CD4-positive, alpha-beta T cell treated with Interleukin-15 for 1 hour (primary cell): Measurements from ENCODE around the gene TATDN2.

Experiments used
- DNase-seq: peaks from one replicate; pipeline ENCODE4 v3.0.0-alpha.2; 2020

TATDN2 gene

DNA sequence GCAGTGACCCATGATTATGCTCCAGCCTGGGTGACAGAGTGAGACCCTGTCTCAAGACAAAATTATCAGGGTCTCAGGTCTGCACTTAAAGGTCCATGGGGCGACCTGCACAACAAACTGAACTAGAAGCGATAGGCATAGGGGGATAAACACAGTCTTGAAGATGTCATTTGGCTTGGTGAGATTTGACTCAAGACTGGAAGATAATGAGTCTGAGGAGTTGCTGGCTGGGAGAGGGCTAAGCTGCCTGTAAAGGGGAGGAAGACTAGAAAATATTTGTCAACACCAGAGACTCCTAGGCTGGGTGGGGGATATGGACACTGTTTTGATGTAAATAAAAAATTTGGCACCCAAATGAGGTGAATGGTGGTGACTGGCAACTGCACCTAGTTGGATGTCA is 24.7 kb downstream of the TATDN2 start:
- DNase-seq, result no peak

DNA sequence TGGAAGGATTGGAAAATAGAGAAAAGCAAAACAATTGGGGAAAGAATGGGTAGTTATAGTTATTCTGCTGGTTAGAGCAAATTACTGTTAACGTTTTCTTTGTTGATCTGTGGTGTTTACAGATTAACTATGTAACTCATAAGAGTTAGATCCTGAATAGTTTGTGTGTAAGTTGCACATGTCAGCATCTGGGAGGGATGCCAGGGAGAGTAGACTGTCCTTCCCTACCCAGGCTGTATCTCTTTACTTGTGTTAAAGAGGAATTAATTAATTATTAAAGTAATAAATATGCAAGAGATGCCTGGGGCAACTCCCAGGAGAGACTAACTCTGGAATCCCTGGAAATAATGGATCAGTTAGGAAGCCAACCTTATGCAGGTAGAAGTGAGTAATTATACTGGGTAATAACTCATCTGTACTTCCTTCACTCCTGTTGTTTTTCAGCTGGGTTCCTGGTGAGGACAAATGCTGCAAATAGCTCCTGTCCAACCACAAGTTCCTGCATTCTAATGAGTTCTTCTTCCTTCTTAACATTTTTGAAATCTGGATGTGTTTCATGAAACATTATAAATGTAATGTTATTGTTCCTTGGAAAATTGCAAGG is 25.5 kb downstream of the TATDN2 start:
- DNase-seq, result no peak

DNA sequence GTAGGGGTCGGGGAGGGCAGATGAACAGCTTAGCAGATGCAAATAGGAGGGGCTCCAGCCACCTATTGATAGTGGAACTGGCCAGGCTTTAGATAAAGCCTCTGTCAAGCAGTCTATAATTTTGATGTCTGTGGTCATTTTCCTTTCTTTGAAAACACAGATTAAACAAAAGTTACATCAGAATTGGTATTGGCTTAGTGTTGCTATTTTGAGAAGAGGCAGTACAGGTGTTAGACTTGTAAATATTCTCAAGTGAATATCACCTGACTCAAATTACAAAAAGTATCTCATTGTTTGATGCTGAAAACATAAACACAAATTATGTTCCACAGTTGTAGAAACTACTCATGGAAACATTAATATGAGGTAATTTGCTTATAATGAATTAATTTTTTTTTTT is 26.3 kb downstream of the TATDN2 start:
- DNase-seq, result no peak

DNA sequence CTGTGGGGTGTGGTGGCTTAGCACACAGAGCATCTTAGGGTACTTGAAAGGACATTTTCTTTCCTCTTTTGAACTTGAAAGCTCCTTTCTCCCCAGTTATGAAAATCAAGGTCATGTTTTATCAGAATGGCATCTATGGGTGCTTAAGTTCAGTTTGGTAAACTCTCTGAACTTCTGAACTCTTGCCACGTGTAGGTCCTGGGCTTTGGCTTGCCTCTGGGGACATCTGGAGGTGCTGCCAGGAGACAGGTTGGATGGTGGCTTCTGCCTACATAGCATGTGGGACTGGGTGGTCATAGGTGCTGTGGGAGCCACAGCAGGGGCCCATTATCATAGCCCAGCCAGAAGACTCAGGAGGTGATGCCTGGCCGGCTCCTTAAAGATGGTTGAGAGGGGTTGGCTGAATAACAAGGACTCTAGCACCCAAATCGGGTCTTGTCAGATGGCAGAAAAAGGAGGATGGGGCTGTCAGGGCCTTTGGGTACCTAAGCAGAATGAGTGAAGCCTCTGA is 28.9 kb downstream of the TATDN2 start:
- DNase-seq, result no peak

DNA sequence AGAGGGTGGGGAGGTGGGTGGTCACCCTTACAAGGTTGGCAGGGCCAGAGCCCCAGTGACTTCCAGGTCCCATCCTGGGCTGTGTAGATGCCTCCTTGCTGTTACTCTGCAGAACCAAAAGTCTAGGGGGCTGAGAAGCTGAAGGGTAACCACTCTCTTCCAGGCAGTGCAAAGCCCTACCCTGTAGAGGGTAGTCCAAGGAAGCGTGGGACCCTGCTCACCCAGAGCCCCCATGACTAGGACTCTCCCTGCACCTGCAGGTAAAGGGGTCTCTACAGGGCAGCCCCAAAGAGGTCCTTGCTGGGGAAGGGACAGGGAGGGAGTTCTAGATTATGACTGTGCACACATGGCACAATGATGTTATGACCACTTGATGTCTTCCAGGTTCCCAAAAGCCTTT is 30.2 kb downstream of the TATDN2 start:
- no peak for DNase-seq

DNA sequence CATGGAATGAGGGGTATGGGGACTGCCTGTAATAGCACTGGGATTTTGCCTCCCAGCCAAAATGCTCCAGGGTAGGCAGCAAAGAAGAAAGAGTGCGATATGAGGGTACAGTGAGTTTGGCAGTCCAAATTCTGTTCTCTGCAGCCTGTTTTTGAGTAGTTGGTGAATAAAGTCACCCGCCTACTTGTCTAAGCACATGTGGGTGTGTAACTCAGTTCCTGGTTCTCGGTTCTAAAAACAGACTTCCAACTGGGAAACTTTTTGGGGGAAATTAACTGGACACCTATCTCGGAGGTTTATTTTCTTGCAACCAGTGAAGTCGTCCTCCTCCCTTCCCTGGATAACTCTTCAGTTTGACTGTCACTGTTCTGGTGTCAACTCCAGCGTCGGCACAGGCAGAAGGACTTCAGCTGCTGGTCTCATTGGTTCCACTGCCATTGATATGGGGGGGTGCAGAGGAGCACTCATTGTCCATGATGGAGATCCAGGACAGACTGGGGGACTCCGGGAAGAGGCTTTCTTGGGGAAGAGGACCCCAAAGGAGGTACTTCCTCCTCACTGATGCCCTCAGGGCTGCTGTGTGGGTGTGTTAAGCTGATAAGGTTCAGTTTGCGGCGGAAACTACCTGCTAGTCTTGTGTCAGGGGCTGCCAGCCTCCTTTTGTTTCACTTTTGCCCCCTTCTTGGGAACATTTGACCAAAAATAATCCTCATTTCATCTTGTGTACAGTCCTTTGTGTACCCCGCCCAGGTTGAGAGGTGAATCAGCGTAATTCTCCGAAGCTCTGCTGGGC is 31.3 kb downstream of the TATDN2 start:
- DNase-seq, result no peak

DNA sequence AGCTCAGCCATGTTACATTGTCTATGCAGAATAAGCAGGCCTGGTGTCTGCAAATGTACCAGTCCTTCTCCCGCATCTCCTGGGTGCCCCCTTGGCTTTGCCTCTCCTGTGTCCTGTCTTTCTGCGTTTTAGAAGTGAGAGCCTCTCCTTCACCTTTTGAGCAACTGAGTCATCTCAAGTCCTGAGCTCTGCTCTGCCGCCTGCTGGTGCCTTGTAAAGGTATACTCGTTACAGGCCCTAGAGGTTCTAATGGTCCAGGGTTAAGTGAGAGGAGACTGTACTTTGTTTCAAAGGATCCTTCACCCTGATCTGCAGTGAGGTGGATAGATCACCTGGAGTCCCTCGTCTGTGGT is 31.9 kb downstream of the TATDN2 start:
- DNase-seq, result no peak

DNA sequence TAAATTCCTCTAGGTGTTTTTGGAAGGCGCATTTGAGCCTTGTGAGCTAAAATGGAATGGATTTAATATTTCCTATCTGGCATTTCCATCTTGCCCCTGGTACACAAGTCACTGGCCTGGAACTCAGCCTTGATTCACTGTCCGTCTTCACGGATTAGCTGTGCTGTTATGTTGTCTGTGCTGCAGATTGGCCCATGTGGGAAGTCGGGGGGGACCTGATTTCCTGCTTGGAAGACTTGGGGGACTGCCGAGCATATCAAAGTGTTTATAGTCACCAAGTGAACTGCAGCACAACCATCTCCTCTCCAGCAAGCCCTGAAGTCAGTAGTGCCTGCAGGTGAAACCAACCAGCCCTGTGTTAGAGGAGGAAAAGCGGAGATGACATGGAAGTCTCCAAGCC is 32.3 kb downstream of the TATDN2 start:
- no peak for DNase-seq

DNA sequence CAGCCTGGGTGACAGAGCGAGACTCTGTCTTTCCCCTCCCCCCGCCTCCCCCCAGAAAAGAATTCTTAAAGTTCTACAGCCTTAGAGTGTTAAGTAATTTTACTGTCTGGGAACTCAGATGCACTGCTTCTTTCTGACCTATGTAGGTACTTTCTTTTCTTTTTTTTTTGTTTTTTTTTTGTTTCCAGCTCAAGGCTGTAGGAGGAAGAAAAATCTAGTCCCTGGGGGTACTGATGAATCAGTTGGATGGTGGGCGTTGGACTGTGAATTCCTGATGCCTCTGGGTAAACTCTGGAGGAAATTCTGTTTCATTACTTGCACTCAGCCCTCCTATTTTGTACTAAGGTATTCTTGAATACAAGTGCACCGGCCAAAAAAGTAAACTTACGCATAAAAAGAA is 33.7 kb downstream of the TATDN2 start:
- DNase-seq, result no peak

DNA sequence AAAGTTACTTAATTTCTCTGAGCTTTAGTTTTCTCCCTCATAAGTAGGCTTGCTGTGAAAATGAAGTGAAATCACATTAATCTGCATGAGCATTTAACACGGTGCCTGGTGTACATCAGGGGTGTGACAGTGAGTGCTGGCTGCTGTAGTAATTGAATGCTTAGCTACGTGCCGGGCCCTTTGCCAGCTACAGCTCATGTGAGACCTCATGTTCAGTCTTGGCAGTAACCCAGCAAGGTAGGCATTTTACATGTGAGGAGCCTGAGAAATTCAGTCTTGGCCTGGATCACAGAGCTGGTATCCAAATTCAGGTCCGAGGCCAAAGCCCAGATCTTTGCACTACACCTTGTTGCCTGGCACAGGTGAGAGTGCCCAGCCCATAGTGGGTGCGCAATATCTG is 35.4 kb downstream of the TATDN2 start:
- DNase-seq, result no peak

DNA sequence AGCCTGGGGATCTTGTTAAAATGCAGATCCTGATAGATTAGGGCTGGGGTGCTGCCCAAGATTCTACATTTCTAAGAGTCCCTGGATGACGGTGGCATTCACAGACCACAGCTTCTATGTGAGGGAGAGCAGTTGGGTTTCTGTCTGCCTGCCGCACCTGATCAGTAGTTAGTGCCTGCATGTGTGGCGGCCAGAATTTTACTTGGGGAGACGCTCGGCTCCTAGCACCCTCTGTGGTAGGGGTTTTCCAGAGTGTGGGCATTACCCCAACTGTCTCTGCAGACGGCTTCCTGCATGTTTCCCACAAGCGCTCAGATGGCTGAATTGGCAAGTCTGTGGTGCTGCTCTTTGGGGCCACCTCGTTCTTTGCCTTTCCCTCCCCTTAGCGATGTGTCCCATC is 36.2 kb downstream of the TATDN2 start:
- peak; percentile 46 for DNase-seq

DNA sequence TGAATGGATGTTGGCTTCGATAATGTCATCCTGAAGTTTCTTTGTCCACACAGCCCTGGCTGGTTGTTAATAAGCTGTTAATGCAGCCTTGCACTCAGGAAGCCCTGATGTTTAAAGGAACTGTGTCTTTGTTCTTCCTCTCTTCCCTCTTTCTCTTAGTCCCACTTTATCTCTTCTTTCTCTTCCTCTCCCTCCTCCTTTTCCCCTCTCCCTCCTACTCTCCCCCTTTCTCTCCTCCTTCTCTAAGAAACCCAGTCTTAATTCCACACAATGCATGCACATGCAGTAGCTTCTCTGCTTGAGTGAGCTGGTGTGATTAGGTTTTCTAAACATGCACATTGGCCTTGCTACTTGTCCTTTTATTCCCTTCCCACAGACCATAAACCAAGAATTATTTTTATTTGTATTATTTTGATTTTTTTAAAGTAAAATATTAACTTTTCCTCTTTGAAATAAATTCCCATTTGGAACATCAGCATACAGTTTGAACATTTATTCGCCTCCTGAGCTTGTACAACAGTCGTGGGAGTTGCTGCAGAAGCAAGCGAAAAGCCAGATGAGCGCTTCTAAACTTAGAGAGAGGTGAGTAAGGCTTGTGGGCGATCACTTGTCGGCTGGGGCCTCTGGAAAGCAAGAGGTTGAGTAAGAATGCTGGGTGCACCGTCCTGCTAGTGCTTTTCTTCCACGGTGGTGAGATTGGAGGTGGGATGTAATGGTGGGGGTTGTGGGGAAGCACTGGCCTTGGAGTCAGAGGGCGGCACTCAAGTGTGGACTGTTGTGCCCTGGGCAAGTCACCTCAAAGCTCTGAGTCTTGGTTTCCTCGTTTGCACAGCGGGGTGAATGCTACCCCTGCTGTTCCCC is 37.2 kb downstream of the TATDN2 start:
- no peak for DNase-seq

DNA sequence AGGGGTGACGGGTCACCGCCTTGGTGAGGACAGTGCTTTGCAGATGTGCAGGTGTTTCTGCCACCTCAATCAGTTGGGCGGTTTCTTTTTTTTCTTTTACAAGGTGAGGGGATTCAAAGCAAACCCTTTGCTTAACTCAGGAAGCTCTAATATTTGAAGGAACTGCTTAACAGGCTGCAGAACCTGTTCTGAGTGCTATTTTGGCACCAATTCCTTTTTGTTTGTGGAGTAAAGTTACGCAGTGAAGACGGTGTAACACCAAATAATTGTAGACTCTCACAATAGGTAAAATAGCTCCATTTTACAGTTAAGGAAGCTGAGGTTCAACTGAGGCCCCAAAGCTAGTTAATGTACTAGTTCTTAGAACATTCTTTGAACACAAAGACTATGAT is 37.9 kb downstream of the TATDN2 start:
- no peak for DNase-seq

DNA sequence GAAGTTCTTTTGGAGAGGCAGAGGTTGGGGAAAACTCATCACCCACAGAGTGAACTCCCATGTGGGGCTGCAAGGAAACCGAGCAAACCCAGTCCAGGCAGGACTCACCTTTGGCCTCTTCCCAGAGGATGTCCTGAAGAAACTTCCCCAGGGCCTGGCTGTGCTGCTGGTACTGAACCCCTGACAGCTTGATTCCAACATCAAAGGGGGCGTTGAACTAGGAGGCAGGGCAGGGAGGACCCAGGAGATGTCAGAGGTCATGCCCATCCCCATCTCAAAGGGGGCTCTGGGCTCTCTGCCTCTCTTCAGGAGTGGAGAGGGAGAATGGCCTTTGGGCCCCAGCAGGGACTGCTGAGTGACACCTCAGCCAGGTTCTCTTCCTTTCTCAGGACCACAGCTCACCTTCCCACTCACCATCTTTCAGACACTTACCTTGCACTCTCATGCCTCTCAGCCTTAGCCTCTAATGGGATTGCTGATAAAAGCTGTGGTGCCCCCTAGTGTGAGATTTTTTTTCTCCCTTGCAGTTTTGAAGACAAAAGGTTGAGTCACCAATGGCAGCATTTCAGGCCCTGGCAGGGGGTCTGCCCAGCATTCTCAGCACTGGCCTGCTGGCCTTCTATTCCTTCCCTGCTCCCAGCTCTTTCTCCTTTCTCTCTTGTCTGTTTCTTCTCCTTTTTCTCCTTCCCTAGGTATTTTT is 38.5 kb downstream of the TATDN2 start:
- DNase-seq, result no peak

DNA sequence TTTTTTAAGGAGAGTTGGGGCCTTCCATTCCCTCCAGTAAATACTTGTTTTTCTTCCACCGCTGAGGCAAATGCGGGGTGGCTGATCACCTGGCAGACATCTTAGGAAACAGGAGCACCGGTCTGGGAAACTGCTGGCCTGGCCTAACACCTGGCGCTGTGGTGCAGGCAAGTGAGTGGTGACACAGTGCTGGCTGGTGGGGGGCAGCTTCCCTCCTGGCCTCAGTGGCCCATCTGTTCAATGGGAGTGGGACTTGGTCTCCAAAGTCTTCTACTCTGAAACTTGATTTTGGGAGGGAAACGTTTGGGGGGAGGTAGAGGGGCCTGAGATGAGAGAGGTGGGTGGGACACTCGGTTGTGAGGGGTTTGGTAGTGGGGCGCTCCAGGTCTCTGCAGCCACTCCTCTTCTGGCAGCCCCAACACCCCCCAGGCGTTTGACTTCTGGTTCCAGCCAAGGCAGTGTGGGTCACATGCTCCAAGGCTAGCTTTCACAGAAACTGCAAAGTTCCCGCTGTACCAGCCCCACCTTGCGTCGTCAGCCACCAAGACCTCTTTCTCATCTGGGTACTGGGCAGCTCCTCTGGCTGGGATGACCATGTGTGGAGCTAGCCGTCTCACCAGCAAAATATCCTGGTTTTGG is 39.8 kb downstream of the TATDN2 start:
- no peak for DNase-seq

DNA sequence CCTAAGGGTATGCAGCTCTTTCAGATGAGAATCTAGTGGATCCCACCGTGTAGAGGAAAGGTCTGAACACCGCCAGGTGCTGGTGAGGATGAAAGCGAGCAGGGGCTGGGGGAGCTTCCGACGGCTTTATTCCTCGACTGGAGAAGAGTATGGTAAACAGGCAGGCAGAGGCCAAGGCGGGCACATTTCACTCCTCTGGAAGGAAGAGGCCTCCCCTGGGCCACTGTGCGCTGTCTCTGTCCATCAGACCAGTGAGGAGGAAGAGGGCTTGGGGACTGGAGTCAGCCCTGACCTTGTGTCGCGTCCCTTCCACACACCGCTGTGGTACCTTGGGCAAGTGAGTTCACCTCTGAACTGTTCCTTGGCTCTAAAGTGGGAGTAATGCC is 40.3 kb downstream of the TATDN2 start:
- DNase-seq, result no peak

DNA sequence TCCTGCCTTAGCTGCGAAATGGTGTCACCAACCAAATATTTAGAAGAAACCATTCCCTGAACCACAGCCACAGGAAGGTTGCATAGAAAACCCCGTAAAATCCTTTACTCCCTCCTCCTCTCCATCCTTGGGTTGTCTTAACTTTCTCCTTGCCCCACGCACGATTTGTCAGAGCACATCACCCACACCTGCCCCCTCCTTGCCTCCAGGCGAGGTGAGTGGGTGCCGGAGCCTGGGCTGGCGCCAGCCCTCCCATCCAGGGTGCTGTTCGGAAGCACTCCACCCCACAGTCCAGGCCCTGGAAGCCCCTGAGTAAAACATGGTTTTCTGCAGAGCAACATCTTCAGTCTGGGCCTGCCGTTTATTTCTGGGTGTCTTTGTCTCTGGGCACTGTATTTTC is 40.8 kb downstream of the TATDN2 start:
- no peak for DNase-seq

DNA sequence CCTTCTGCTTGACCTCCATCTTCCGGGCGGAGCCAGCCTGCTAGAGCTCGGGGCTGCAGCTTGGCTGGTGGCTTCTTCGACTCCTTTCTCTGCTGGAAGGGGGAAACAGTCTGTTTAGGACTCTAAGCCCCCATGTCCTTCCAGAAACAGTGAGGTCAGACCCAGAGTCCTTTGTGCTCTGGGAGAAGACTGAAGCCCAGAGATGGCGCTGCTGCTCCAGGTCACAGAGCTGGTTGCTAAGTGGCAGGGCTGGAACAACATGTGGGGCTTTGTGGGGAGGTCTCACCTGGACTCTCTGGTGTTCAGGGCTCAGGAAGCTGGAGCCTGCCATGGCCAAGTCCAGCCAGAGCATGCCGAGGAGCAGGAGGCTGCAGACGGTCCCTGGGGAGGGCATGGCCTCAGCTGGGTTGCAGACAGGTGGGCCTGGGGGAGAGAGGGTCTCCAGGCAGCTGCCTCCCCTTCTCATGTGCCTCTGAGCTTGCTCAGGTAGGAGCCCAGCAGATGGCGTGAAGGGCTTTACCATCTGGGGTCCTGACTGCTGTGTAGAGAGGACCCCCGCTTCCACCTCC is 41.6 kb downstream of the TATDN2 start:
- no peak for DNase-seq

DNA sequence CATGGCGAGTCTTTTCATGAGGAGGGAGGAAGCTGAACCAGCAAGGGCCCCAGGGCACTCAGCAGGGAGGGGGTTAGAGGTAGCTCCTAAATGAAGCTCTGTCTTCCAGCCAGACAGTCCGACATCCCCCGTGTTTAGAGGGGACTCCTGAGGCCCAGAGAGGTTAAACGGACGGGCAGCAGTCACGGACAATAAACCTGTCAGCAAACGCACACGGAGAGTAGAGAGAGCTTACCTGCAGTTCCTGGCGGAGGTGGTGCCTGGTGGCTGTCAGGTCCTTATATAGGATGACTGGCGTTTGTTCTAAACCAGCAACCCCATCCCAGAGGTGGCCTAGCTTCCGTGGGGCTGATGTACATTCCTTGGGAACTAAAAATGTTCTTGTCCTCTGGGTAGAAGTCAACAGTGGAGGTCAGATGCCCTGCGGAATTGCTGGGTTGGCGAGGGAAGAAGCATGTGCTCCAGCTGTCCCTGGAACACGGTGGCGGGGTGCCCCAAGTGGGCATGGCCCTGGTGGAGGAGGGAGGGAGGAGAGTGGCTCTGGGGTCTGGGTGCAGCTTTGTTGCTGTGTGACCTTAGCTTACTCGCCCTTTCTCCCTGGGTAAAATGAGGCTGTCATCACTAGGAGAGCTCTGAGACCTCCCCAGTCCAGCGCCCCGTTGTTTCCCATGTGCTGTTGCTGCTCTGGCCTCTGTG is 42.4 kb downstream of the TATDN2 start:
- no peak for DNase-seq

DNA sequence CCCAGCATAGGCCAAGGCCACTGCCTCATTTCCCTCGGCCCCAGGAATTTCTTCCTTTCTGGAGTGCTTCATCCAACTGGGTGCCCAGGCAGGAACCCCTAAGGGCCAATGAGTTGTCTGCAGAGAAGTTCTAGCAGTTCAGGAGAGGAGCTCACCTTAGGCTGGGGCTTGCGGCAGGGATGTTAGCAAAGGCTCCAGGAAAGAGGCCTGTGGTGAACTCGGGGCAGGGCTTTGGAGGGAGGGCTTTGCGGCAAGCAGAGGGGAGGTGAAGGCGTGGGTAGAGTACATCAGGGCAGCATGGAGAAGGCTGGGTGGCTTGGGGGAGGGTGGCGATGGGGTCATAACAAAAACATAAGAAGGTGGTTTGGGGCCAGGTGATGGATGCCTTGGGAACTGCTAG is 43.4 kb downstream of the TATDN2 start:
- no peak for DNase-seq

DNA sequence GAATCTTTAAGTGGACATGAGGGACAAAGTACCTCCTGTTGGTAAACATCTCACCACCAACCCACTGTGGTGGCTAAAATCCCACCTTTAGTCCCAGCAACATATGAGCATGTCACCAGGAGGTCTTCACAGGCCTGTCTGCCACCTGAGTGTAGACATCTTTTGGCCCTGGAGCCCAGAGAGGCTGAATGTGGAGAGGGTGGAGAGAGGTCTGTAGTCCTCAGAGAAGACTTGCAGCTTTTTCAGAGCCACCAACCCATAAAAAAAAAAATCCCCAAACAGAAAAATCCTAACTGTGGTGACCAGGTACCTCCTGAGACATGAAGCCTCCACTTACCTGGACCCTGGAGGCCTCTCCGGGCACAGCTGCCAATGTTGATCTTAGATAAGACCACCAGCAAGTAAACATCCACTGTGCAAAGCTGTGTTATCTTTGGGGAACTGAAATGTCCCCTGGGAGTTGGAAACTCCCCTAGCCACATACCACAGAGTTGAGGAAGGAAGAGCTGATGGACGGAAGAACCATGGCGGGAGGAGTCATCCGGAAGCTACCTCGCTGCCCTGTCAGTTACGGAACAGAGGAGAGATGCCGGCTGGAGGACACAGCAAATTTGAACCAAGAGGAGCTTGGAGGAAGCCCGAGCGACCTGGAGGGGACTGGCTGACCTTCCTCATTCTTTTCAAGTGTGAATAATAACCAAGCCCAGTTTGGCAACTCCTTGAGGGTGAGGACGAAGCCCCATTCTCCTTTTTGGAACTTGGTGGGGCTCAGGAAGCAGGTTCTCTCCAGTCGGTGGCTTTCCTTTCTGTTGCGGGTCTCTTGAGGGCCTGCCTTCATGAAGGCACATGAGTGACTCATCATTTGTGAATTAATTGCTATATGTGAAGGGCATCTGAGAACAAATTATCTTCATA is 44.5 kb downstream of the TATDN2 start, which contains the start of gene GHRL:
Gene GHRL, minus strand, starts transcription at position 443 of the 915 bp plus-strand sequence. CDS start 2,767 bp downstream, outside the sequence.
- DNase-seq, result peak; percentile 74
